Measurements from ENCODE around the gene PLB1. TPM values are rescaled to one million over a fixed set of nuclear protein-coding genes. Genes with fewer than 3 reads are reported as not detected.
A peak's percentile ranks its signal among the peaks of the same experiment; 100 is the strongest.

PLB1 gene
- total RNA-seq, 1 experiment from 2014 or later: 0.91 TPM

DNA sequence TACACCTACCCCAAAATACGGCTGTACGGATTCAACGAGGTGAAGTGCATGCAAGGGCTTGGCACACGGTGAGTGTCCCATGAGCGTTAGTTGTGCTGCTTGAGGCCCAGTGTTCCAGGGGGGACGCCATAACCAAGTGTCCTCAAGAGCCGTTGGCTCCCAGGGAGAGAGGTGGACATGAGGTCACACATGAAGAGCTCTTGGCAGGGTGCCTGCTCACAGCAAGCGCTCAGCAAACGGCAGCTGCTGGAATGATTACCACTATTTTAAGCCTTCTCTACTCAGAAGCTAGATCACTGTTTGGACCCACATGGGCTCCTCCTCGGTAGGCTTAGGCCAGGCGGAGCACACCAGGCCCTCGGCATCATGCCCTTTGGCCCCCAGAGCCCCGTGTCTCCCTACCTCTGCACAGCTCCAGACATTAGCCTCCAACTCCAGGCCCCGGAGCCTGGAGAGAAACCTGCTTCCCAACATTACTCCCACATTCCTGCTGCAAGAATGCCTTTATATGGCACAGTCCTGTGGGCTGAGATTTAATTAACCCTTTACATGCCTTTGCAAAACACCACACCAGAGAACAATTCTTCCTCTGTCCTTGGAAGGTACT is 187.3 kb downstream of the PLB1 start:
- CTCF ChIA-PET: interaction anchor here (1.4 kb wide), 1 partner anchor 10 kb away, joined by 5 read pairs; no protein-coding TSS in a partner anchor
- TF ChIP-seq, protein P1, sequence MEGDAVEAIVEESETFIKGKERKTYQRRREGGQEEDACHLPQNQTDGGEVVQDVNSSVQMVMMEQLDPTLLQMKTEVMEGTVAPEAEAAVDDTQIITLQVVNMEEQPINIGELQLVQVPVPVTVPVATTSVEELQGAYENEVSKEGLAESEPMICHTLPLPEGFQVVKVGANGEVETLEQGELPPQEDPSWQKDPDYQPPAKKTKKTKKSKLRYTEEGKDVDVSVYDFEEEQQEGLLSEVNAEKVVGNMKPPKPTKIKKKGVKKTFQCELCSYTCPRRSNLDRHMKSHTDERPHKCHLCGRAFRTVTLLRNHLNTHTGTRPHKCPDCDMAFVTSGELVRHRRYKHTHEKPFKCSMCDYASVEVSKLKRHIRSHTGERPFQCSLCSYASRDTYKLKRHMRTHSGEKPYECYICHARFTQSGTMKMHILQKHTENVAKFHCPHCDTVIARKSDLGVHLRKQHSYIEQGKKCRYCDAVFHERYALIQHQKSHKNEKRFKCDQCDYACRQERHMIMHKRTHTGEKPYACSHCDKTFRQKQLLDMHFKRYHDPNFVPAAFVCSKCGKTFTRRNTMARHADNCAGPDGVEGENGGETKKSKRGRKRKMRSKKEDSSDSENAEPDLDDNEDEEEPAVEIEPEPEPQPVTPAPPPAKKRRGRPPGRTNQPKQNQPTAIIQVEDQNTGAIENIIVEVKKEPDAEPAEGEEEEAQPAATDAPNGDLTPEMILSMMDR (IDR thresholded peaks at IDR 0.05; ENCODE audit: unreplicated experiment): no peak
- Mint-ChIP-seq H3K4me3 (ENCODE audit: unreplicated experiment) (no peak overlapping the region), H3K9me3 (ENCODE audit: unreplicated experiment) (no peaks in the 10 kb centered on the region), H3K36me3 (ENCODE audit: insufficient read depth, unreplicated experiment) (peaks cover 4% of the 10 kb centered on the region), H3K4me1 (ENCODE audit: insufficient read depth, unreplicated experiment) (peaks cover 23% of the 10 kb centered on the region), H3K27me3 (ENCODE audit: insufficient read depth, unreplicated experiment) (no peaks in the 10 kb centered on the region), H3K27ac (ENCODE audit: low read depth, unreplicated experiment) (no peak overlapping the region)
- POLR2A ChIA-PET: interaction anchor here (1.0 to 1.4 kb wide), 3 partner anchors 11 to 20 kb away, joined by 3 to 4 read pairs (median 3); no protein-coding TSS in a partner anchor
- intact Hi-C loops (cut with micrococcal nuclease): no loop called here
- BruUV-seq (replicated peaks): no TSS peak
- DNase-seq (ENCODE audit: unreplicated experiment): peak; percentile 70

DNA sequence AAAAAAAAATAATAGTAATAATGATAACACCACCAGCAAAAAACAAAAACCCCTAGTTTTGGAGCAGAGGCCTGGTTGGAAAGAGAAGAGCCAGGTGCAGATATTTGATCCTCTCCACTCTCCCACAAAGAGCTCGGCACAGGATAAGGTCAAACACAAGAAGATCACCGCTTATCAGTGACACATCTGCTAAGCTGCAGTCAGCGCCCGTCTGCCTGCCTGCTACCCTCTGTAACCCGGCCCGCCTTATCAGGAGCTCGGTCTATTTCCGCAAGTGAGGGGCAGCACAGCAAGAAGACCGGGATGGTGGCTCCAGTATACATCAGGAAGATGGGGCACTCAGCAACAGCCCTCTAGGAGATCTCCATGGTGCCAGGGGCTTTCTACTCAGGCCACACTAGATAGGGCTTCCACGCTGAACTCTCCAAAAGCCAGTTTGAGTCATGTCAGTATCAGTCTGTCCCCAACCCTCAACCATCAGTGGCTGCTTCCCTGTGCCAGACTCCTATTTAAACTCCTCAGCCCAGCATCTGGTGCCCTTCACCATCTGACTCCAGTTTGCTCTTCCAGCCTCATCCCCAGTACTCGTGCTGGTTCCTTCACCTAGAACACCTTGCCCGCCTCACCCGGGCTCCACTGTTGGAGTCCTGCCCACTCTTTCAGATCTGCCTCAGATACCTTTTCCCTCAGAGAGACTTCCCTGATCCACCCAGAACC is 188.4 kb downstream of the PLB1 start:
- TF ChIP-seq, protein P1 (IDR thresholded peaks at IDR 0.05; ENCODE audit: unreplicated experiment): no peak
- no peaks in the 10 kb centered on the region for H3K27me3 Mint-ChIP-seq (ENCODE audit: insufficient read depth, unreplicated experiment)
- ChIA-PET CTCF (interaction anchor here (0.8 kb wide), 1 partner anchor 68 kb away, joined by 3 read pairs; the partner anchor contains the start of gene PPP1CB), POLR2A (interaction anchor here (0.9 to 1.1 kb wide), 2 partner anchors 13 to 16 kb away, joined by 5 to 7 read pairs; no protein-coding TSS in a partner anchor)
- no peak overlapping the region for H3K27ac Mint-ChIP-seq (ENCODE audit: low read depth, unreplicated experiment)
- H3K36me3 Mint-ChIP-seq (ENCODE audit: insufficient read depth, unreplicated experiment): peaks cover 4% of the 10 kb centered on the region
- H3K9me3 Mint-ChIP-seq (ENCODE audit: unreplicated experiment): no peaks in the 10 kb centered on the region
- peaks cover 23% of the 10 kb centered on the region for H3K4me1 Mint-ChIP-seq (ENCODE audit: insufficient read depth, unreplicated experiment)
- no peak for DNase-seq (ENCODE audit: unreplicated experiment)
- BruUV-seq (replicated peaks): no TSS peak
- intact Hi-C loops (cut with micrococcal nuclease): no loop called here
- no peak overlapping the region for H3K4me3 Mint-ChIP-seq (ENCODE audit: unreplicated experiment)

DNA sequence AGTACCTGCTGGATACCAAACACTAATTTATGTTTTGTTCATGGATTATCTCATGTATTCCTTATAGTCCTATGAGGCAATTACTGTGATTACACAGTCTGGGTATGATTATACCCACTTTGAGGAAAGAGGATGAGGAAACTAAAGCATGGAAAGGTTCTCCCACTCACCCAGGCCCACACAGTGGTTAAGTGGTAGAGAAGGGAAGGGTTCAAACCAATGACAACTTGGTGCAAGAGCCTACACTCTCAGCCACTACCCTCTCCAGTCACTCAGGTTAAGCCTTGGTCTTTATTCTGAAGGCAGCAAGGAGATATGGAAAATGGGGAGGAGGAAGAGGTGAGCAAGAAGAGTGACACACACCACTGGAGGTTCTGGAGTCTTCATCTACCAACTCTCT is 191.3 kb downstream of the PLB1 start:
- Mint-ChIP-seq H3K4me1 (ENCODE audit: insufficient read depth, unreplicated experiment) (peaks cover 20% of the 10 kb centered on the region), H3K27me3 (ENCODE audit: insufficient read depth, unreplicated experiment) (no peaks in the 10 kb centered on the region), H3K9me3 (ENCODE audit: unreplicated experiment) (no peaks in the 10 kb centered on the region), H3K36me3 (ENCODE audit: insufficient read depth, unreplicated experiment) (peaks cover 4% of the 10 kb centered on the region), H3K27ac (ENCODE audit: low read depth, unreplicated experiment) (no peak overlapping the region), H3K4me3 (ENCODE audit: unreplicated experiment) (no peak overlapping the region)
- no TSS peak for BruUV-seq (replicated peaks)
- TF ChIP-seq, protein P1 (IDR thresholded peaks at IDR 0.05; ENCODE audit: unreplicated experiment): no peak
- POLR2A ChIA-PET: interaction anchor here (1.1 kb wide), 1 partner anchor 12 kb away, joined by 3 read pairs; no protein-coding TSS in a partner anchor
- DNase-seq (ENCODE audit: unreplicated experiment): no peak
- CTCF ChIA-PET: interaction anchor here (0.6 kb wide), 1 partner anchor 17 kb away, joined by 3 read pairs; no protein-coding TSS in a partner anchor
- intact Hi-C loops (cut with micrococcal nuclease): no loop called here

DNA sequence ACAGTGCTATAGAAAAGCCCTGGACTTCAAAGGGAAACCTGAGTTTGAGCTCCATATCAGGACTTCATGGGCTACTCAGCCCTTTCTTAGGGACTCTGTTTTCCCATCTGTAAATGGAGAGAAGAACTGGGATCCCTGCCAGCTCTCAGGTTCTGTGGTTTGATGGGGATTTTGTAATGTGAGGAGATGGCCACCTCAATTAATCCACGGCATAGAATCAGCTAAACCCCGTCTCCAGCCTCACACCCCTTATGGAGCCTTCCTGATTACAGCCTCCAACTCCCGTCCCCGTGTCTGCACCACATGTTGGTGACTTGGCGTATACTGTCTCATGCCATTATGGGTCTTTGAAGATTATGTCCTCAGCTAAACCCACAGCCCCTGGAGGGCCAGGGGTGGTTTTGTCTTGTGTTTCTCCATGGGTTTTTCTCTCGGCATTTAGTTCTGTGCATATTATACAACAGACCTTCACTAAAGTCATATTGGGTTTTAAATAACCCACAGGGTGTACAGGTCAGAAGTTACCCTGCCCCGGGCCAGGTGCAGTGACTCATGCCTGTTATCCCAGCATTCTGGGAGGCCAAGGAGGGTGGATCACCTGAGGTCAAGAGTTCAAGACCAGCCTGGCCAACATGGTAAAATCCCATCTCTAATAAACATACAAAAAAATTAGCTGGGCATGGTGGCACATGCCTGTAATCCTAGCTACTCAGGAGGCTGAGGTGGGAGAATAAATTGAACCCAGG is 192.0 kb downstream of the PLB1 start:
- peak; percentile 67 for DNase-seq (ENCODE audit: unreplicated experiment)
- Mint-ChIP-seq H3K27ac (ENCODE audit: low read depth, unreplicated experiment) (no peak overlapping the region), H3K27me3 (ENCODE audit: insufficient read depth, unreplicated experiment) (no peaks in the 10 kb centered on the region), H3K36me3 (ENCODE audit: insufficient read depth, unreplicated experiment) (no peaks in the 10 kb centered on the region), H3K4me3 (ENCODE audit: unreplicated experiment) (no peak overlapping the region), H3K9me3 (ENCODE audit: unreplicated experiment) (no peaks in the 10 kb centered on the region), H3K4me1 (ENCODE audit: insufficient read depth, unreplicated experiment) (peaks cover 25% of the 10 kb centered on the region)
- intact Hi-C loops (cut with micrococcal nuclease): no loop called here
- ChIA-PET POLR2A (interaction anchor here (1.1 kb wide), 1 partner anchor 12 kb away, joined by 3 read pairs; no protein-coding TSS in a partner anchor), CTCF (interaction anchor here (0.6 kb wide), 1 partner anchor 16 kb away, joined by 3 read pairs; no protein-coding TSS in a partner anchor)
- no TSS peak for BruUV-seq (replicated peaks)
- TF ChIP-seq, protein P1 (IDR thresholded peaks at IDR 0.05; ENCODE audit: unreplicated experiment): no peak
